ENCODE results near the gene LXN.

- no peak for TF ChIP-seq CTCF (IDR thresholded peaks at IDR 0.05; ENCODE audit: control extremely low read depth in 1 of 3, insufficient read depth in 1 of 3, low read depth in 1 of 3, low read length in 3 of 3)
- no peak for TF ChIP-seq POLR2AphosphoS5 (IDR thresholded peaks at IDR 0.05; ENCODE audit: low read depth, low read length)
- TF ChIP-seq CREB1 (IDR thresholded peaks at IDR 0.05), result no peak
- no peak for TF ChIP-seq BACH1 (IDR thresholded peaks at IDR 0.05; ENCODE audit: low read length)
- no peak for TF ChIP-seq SIN3A (conservative IDR thresholded peaks at IDR 0.05 in 1 of 2, IDR thresholded peaks at IDR 0.05 in 1 of 2; ENCODE audit: low read depth in 1 of 2, low read length in 2 of 2)
- TF ChIP-seq ATF3 (IDR thresholded peaks at IDR 0.05; ENCODE audit: insufficient read depth, low read depth, low read length), result no peak
- no peak for TF ChIP-seq E2F6 (IDR thresholded peaks at IDR 0.05)
- no peak for TF ChIP-seq CEBPB (IDR thresholded peaks at IDR 0.05; ENCODE audit: low read depth, low read length)
Observed at GRCh38 chr3:158666416-158666815, 6.0 kb downstream of the LXN start.

Data from H1 (cell line).